HS-27A (cell line): ENCODE measurements around the gene DLK1.

Experiments used
- DNase-seq: peaks from one replicate; pipeline ENCODE4 v3.0.0-alpha.2; 2012; ENCODE audit warnings: low read depth, missing footprints

The DLK1 gene

DNA sequence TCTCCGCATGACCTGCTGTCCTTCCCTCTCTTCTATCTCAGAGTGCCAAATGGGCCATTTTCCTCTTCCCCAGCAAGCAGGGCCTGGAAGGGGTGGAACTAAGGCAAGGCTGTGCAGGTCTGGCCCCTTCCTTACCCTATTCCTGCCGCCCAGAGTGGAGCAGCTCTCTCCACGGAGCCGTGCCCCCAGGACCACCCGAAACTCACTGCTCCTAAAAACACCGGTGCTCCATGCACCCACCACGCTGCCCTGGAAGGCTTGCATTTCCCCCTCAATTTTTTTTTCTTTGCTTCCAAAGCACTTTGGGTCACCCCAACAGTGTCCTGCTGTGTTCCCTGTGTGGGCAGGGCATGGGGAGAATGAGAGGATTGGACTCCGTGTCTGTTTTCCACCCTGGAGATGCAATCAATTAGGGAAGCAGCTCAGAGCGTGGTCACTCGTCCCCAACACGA is 50.7 kb downstream of the DLK1 start:
- no peak for DNase-seq

GRCh38 chr14:100777818-100778525 is 51.3 kb downstream of the DLK1 start:
- DNase-seq, result no peak

DNA sequence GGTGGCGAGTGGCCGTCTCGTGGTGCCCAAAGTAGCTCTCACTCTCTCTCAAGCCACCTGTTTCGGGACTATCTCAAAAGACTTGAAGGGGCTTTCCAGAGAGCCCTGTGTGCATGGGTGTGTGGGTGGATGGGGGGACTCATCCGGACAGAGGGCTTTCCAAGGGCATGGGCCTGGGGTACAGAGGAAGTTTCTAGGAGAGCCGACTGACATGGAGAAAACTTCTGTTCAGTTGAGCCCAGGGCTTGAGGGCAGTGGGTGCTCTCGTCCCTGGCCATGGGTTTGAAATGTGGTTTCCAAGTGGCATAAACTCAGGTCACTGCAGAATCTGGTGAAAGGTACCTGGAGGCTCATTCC is 51.8 kb downstream of the DLK1 start:
- DNase-seq, result no peak

DNA sequence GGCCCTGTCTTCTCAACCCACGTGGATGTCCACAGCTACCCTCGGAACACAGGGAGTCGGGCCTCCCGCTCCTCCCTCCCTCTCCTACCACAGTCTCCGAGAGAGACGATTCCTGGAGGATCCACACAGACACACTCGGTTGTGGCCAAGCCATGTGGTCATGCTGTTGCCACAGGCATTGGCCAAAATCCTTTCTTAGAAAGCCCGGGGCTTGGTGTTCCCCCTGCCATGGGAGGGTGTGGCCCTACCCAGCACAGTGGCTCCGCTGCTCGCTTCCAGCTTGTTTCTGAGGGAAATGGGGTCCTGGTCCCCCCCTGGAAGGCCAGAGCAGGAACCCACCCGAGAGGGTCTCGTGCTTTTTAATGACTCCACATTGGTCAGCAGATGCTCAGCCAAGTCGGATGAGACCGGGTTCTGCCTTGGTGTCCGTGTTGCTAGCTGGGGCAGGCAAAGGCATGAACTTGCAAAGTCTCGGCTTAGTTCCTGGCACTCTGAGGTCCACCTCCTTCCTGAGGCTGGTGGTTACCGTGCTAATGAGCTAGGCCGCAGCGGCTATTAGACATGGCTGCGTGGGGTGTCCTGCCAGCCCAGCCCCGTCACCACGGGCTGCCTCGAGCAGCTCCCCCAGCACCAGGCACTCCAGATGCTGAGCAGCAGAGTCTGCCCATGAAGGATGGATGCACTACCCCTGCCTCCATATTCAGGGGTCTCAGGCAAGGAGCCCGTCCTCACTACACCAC is 52.4 kb downstream of the DLK1 start:
- DNase-seq, result no peak

GRCh38 chr14:100779691-100780080 is 53.0 kb downstream of the DLK1 start:
- DNase-seq, result no peak

- no peak for DNase-seq
Measured at GRCh38 chr14:100780246-100780645, 53.6 kb downstream of the DLK1 start.

DNA sequence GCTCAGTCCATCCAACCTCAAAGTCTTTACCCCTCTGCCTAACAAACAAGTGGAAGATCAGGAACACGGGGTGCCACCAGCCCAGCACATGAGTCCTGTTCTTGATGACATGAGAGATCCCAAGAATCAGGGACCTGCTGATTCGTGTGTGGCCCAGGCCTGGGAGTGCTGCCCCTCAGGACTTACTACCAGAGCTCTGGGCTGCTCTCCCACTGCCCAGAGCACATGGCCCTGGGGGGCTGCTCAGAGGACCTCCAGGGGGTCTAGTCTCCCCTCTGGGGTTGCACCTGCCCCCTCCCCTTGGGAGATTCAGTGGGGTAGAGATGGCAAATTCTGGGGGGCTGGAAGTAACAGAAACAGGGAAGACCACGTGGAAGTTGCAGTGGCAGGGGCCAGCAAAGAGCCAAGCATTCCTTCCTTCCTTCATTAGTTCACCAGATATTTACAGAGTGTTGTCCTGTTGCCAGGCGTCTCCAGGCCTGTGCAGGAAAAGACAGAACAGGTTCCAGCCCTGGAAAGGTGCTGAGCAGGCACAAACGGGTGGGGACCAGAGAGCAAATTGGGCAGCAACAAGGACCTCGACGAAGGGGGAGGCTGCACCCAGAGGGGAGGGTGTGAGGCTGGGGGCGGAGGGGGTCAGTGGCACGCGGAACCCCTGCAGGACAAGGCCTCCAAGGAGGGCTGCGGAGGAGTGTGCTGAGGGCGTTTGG is 54.1 kb downstream of the DLK1 start:
- DNase-seq, result no peak

GRCh38 chr14:100781952-100782351 is 55.3 kb downstream of the DLK1 start:
- DNase-seq, result no peak

- DNase-seq, result no peak
Measured at GRCh38 chr14:100782516-100783320, 56.0 kb downstream of the DLK1 start.

- DNase-seq, result no peak
Measured at GRCh38 chr14:100783630-100784370, 57.1 kb downstream of the DLK1 start.

DNA sequence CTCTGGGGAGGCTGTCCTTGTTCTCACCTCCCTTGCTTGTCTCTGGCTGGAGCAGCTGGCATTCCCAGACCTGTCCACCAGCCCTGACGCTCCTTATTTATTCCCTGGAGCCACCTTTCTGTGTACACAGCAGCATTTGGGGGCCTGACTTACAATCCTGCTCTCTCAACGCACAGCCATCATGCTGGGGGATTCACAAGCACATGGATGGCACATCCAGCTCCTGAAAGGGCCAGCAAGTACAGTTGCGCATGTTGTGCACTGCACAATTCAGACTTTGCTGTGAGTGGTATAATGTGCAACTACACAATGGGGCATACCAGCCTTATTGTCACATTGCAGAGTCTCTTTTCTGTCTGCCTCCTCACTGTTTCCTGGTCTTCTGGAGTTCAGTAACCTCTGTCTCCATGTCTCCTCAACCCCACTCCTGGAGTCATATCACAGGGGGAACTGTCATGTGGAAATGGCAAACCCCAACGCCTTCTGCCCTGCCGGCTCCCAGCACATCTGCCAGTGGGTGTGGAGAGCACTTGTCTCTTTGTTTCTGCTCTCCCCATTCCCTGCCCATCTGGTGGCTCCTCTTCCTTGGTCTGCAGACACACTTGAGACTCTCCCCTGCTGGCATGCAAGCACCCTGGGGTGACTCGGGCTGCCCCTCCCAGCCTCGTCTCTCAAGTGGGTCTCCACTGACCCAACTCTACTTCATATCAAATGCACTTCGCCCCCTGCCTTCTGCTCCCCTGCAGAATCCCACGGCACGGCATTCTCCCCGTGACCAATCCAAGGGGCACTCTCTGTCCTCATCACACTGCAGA is 58.0 kb downstream of the DLK1 start:
- no peak for DNase-seq

GRCh38 chr14:100785338-100785615 is 58.6 kb downstream of the DLK1 start:
- DNase-seq, result no peak

GRCh38 chr14:100785626-100786025 is 58.9 kb downstream of the DLK1 start:
- DNase-seq, result no peak

GRCh38 chr14:100786131-100786530 is 59.4 kb downstream of the DLK1 start:
- DNase-seq, result no peak

GRCh38 chr14:100786576-100787219 is 60.0 kb downstream of the DLK1 start:
- no peak for DNase-seq

- no peak for DNase-seq
Measured at GRCh38 chr14:100787659-100788058, 61.0 kb downstream of the DLK1 start.
